Nephron progenitor cell (in vitro differentiated cells): ENCODE results near the gene TBC1D22A.

Experiments
- DNase-seq: peaks from one replicate; pipeline ENCODE4 v3.0.0; 2021
- H3K27ac Mint-ChIP-seq: 2 replicates; pipeline ENCODE4 v1.8.0; 2021; ENCODE audit warnings: mild to moderate bottlenecking, moderate library complexity, mixed read lengths
- H3K27me3 Mint-ChIP-seq: 2 replicates; pipeline ENCODE4 v1.8.0; 2021; ENCODE audit warnings: mild to moderate bottlenecking, low read depth, mixed read lengths; ENCODE audit not compliant: poor library complexity
- H3K36me3 Mint-ChIP-seq: 2 replicates; pipeline ENCODE4 v1.8.0; 2021; ENCODE audit warnings: low read depth, mixed read lengths
- H3K4me1 Mint-ChIP-seq: 2 replicates; pipeline ENCODE4 v1.8.0; 2021; ENCODE audit warnings: mixed read lengths
- H3K4me3 Mint-ChIP-seq: 2 replicates; pipeline ENCODE4 v1.8.0; 2021; ENCODE audit warnings: mild to moderate bottlenecking, moderate library complexity, mixed read lengths
- H3K9me3 Mint-ChIP-seq: 2 replicates; pipeline ENCODE4 v1.8.0; 2021; ENCODE audit warnings: mild to moderate bottlenecking, moderate library complexity, mixed read lengths
- CTCF ChIP-seq: fragments of 200-600 bp; sonication (generic); IDR thresholded peaks from 2 replicates; pipeline ENCODE4 v1.5.0; 2021; ENCODE audit warnings: antibody characterized with exemption

The TBC1D22A gene

GRCh38 chr22:46789992-46790391, 27.5 kb downstream of the TBC1D22A start:
- H3K27me3 Mint-ChIP-seq = peaks cover 8% of the 10 kb centered on the region
- no peak overlapping the region for H3K4me3 Mint-ChIP-seq
- H3K9me3 Mint-ChIP-seq = no peaks in the 10 kb centered on the region
- peaks cover 11% of the 10 kb centered on the region for H3K4me1 Mint-ChIP-seq
- H3K36me3 Mint-ChIP-seq = peaks cover 9% of the 10 kb centered on the region
- DNase-seq = no peak
- no peak for TF ChIP-seq CTCF
- H3K27ac Mint-ChIP-seq = peak overlapping the region; percentile 95

GRCh38 chr22:46791201-46791731, 28.8 kb downstream of the TBC1D22A start:
- H3K36me3 Mint-ChIP-seq = peaks cover 9% of the 10 kb centered on the region
- H3K9me3 Mint-ChIP-seq = no peaks in the 10 kb centered on the region
- H3K27ac Mint-ChIP-seq = no peak overlapping the region
- no peak for DNase-seq
- no peak for TF ChIP-seq CTCF
- H3K4me3 Mint-ChIP-seq = no peak overlapping the region
- peaks cover 11% of the 10 kb centered on the region for H3K4me1 Mint-ChIP-seq
- peaks cover 8% of the 10 kb centered on the region for H3K27me3 Mint-ChIP-seq

- no peak for TF ChIP-seq CTCF
- no peaks in the 10 kb centered on the region for H3K9me3 Mint-ChIP-seq
- peaks cover 11% of the 10 kb centered on the region for H3K4me1 Mint-ChIP-seq
- peaks cover 3% of the 10 kb centered on the region for H3K36me3 Mint-ChIP-seq
- DNase-seq = no peak
- H3K27ac Mint-ChIP-seq = no peak overlapping the region
- no peak overlapping the region for H3K4me3 Mint-ChIP-seq
- H3K27me3 Mint-ChIP-seq = peaks cover under 1% of the 10 kb centered on the region
These were observed 29.8 kb downstream of the TBC1D22A start for GRCh38 chr22:46792061-46792796.

GRCh38 chr22:46792841-46793261, 30.4 kb downstream of the TBC1D22A start:
- Mint-ChIP-seq H3K36me3 (no peaks in the 10 kb centered on the region), H3K27me3 (no peaks in the 10 kb centered on the region), H3K9me3 (no peaks in the 10 kb centered on the region), H3K27ac (no peak overlapping the region), H3K4me1 (peaks cover 11% of the 10 kb centered on the region), H3K4me3 (no peak overlapping the region)
- TF ChIP-seq CTCF = no peak
- no peak for DNase-seq

- no peak for TF ChIP-seq CTCF
- Mint-ChIP-seq H3K27me3 (no peaks in the 10 kb centered on the region), H3K4me1 (peaks cover 13% of the 10 kb centered on the region), H3K36me3 (peaks cover 3% of the 10 kb centered on the region), H3K9me3 (no peaks in the 10 kb centered on the region), H3K27ac (peak overlapping the region; percentile 48), H3K4me3 (no peak overlapping the region)
- no peak for DNase-seq
These were observed 31.0 kb downstream of the TBC1D22A start for GRCh38 chr22:46793497-46793896.

- Mint-ChIP-seq H3K9me3 (no peaks in the 10 kb centered on the region), H3K4me3 (no peak overlapping the region), H3K27ac (no peak overlapping the region), H3K27me3 (no peaks in the 10 kb centered on the region), H3K36me3 (peaks cover 5% of the 10 kb centered on the region), H3K4me1 (peaks cover 13% of the 10 kb centered on the region)
- no peak for DNase-seq
- TF ChIP-seq CTCF = no peak
These were observed 31.6 kb downstream of the TBC1D22A start for GRCh38 chr22:46794067-46794466.
